HG02852 (cell line): ENCODE measurements around the gene GRIP2.

Experiments used
- ATAC-seq: cut with Tn5 transposase; IDR thresholded peaks from one replicate; pipeline ENCODE4 v1.9.1; 2021; ENCODE audit warnings: mild to moderate bottlenecking, moderate library complexity; ENCODE audit not compliant: unreplicated experiment

GRIP2 gene

DNA sequence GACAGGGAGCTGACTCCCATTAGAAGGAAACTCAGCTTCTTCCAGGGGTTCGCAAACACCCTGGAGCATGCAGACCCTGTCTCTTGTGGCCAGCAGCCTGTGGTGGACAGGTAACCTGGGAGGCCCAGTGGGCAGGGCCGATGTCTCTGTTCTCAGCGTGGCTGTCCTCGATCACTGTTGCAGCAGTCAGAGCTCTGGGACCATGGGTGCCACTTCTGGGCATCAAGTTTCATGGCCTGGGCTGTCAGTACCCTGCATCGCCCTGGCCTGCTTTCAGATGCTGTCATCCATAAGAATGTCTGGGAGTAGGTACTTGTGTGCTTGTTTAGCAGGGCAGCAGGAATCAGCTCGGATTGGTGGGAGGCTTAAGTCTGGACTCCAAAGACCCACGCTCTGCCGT, 83.3 kb downstream of the GRIP2 start:
- ATAC-seq = no peak

DNA sequence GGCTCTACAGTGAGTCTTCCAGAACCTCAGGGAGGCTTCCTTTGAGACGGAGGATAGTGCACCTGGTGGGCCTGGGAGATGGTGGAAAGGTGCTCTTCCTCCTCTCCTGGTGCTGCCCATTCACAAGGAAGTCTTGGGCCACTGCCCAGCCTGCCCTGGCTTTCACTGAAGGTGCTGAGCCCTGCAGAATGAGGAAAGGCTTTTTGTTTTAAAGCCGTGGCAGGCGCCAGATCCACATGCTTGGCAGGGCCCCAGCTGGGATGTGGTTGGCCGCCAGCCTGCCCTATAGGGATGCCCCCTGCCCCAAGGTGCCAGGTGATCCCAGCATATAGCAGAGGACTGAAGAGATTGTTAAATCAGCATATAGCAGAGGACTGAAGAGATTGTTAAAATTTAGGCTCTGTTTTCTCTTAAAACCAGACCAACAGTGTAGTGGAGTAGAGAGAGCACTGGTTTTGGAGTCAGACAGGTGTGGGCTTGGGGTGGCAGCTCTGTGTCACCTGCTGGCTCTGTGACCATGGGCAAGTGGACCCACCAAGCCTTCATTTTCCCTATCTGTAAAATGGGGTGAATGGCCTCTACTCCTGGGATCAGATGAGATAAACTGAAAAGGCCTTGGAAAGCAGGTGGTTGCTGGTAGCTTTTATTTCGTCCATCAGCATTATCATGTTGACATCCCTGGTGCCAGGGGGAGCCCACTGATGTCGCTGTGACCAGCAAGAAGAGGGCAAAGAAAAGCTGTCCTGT, 84.4 kb downstream of the GRIP2 start:
- ATAC-seq = no peak

DNA sequence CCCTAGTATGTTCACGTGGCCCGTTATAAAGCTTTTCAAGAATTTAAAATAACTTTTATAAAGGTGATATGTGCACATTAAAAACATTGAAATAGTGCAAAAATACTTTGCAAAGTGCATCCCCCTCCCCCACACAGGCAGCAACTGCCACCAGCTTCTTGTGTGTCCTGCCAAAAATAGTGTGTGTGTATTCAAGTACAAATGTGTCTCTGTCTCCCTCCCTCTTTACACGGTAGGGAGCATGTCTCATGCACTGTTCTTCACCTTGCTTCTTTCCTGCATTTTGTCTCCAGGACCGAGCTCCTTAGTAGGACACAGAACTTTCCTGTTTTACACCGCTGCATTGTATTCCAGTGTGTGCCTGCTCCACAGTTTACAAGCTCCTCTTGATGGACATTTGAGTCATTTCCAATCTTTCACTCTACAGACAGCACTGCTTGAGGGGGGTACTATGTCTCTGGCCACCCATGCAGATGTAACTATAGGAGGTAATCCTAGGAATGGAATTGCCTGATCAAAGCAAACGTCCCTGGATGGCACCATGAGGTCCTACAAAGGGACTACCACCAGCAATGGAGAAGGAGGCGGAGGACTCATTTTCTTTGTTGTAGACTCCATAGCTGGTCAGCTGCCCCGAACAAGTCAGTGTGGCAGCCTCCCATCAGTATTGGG, 85.4 kb downstream of the GRIP2 start:
- ATAC-seq = no peak

DNA sequence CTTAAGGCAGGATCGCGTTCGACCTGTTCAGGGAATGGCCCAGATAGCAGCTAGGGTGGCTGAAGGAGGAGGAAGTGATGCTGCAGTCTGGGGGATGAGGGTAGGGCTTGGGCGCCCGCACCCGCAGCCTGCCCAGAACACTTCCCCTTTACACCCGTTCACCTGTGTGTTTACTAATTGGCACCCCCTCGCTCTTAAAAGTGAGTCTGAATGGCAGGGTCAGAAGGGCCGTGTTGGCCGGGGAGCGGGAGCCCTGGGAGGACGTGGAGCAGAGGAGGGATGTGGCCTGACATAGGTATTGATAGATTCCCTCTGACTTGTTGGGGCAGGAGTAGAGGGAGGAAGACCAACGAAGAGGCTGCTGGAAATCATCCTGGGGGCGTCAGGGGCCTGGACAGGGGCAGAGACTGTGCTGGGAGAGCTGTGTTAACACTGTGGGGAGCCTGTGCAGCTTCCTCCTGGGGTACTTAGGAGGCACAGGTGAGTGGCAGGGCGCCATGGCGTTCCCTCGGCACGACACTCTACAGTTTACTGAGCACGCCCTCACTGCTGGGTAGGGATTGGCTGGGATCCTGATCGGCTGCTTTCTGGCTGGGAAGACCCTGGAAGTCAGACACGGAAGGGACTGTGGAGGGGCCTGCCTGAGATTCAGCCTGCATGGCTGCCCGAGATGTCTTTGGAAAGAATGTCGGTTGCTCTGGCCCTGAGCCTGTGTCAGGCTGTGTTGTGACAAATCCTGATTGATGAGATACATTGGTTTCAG, 86.1 kb downstream of the GRIP2 start:
- no peak for ATAC-seq

DNA sequence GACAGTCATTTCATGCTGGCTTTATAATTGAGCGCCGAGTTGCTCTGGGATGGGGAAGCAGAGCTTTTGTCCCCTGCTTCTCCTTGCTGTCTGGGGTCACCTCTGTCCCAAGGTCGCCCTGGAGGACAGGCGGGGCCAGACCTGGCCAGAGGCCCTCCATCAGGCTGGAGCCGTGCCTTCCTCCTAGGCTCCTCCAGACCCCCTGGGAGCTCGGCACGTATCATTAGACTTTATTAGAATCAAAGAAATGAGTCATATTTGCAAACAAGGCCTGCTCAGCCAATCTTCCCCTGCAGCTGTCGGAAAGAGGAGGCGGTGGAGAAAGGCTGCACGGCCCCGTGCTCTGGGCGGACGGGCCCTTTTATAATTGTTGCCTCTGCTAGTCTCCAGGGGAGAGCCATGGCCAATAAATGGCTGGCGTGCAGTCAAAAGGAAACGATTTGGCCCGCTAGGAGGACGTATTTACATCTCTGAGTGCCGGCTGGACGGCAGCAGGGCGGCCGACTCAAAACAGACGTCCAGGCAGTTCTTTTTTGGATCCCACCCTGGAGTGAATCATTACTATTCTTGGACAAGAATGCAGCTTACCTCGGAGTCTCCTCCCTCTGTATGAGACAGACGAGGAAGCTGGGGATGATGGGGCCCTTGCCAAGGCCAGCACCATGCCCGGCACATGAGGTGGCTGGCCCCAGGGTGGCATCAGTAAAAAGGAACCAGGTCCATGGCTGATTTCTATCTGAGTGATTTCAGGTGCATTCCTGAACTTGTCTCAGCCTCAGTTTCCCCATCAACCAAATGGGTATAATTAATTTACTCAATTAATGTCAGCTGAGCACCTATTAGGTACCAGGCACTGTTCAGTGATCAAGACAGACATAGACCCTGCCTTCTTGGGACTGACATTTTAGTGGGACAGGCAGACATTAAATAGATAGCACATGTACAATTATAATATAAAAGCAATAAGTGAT, 87.1 kb downstream of the GRIP2 start:
- ATAC-seq = no peak

DNA sequence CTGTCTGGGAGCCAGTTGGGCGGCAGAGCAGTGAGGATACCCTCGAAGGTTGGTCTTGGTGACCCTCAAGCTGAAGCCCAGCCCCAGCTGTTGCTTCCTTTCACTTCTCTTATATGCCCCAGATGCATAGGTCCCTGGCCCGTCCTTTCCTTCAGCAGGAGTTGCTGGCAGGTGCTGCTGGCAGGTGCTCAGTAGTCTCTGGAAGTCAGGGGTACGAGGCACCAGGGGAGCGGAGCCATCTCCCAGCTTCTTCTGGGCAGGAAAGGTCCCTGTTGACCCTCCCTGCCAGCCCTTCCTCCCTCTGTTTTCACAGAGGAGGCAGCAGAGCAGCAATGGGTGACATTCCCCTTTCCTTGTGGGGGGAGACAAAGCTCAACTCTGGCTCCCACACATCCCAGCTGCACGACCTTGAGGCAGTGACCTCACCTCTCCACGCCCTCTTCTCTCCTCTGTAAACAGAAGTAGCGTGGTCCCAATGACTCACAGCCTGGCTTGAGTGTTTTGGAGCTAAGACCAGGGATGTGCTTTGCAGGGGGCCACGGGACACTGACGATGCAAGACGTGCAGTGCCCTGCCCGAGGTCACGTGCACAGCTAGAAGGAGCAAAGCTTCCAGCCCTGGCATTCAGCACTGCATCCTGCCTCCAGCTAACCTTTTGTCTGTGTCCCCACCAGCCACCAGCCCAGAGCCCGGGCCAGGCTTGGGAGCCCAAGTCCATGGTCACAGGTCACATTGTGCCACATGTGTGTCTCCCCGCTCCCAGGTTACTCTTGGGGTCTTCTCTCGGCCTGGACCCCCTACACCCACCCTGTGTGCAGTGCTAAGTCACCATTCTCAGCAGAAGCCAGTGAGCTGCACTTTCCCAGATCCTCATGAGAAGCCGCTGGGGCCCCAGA, 88.0 kb downstream of the GRIP2 start:
- no peak for ATAC-seq

DNA sequence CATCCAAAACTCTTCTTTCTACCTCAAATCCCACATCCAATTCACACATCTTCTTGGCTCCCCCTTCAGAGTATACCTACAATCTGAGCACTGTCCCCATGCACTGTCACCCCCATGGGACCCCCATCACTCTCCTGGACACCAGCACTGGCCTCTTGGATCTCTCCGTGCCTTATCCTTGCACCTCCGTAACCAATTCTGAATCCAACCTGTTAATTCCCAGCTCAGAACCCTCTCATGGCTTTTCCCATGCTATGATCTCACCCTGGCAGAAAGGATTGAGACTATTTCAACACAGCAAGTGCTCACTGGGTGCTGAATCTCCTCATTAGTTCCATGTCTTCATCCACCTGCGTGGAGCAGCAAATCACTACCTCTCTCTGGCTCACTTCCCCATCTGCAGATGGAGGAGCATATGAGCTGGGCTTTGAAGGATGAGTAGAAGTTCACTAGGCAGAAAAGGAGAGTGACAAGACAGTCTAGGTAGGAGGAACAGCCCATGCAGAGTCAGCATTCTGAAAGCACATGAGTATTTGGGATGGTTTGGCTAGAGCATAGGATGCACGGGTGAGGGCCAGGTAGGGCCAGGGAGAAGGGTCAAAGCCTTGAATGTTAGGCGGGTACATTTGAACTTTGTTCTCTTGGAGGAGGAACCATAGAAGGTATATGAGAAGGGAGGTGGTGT, 89.1 kb downstream of the GRIP2 start:
- ATAC-seq = no peak

DNA sequence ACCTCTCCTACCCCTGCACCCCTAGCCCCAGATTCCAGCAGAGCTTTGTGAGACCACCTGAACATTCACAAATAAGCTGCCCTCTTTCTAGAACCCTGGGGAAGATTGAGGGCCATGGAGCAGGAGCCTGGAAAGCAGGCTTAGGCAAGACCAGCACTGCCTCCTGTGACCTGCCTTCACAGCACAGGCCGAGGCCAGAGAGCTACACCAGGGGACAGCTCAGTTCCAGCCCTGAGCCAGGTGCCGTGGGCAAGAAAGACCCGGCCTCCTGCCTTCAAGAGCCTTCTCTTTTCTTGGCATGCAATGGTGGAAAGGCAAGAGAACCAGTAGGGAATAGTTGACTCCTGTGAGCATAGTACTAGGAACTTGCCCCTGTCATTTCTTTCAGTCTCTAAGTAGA, 89.6 kb downstream of the GRIP2 start:
- ATAC-seq = no peak

DNA sequence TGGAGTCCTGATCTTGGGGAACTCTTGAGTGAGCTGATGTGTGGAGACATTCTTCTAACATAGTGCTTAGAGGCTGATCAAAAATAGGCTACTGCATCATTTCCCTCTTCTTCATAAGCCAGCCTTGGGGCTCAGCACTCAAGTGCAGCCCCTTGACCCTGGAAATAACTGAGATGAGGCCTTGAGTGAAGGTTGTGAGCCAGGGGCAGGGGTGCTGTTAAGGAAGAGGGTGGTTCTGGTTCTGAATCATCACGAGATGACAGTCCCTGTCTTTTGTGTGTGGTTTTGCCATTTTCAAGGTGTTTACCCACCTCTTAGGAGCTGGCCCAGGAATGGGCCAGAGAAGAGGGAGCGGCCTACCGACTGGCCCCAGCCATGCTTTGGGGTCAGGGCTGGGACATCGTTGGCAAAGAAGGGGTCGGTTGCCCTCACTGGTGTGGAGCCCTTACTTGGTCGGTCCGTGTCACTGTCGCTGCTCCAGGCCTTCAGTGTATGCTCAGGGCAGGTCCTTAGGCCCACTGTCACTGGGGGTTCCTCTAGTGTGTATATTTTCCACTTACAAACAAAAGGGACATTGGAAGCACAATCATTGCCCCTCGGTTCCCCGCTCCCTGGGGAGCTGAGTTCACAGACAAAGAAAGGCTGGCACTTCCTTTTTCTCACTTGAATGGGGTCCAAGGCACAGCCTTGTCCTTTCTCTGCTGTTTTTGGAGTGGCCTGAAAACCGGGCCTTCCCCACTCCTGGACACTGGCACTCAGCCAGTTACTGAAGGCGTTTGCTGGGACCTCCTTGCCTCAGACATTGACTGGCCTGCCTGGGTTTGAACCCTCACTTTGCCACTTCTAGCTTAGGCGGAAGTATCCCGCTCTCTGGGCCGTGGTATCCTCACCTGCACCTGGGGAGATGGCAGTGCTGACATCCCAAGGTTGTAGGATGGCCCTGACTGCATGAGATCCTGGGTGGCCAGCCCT, 91.1 kb downstream of the GRIP2 start:
- ATAC-seq = no peak

DNA sequence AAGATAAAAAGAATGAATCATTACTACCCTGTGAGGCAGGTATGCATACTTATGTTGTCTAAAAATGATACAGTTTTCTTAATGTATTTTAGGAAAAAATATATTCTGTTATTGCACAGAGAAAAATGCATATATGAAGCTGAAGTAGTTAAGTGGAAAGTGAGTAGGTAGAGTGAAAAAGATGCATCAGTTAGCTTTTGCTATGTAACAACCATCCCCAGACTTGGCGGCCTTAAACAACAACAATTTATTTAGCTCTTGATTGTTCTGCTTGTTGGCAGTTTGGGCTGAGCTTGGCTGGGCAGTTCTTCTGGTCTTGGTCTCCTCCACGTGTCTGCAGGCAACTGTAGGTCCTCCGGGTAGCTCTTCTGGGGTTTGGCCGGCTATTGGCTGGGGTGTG, 92.1 kb downstream of the GRIP2 start:
- no peak for ATAC-seq

DNA sequence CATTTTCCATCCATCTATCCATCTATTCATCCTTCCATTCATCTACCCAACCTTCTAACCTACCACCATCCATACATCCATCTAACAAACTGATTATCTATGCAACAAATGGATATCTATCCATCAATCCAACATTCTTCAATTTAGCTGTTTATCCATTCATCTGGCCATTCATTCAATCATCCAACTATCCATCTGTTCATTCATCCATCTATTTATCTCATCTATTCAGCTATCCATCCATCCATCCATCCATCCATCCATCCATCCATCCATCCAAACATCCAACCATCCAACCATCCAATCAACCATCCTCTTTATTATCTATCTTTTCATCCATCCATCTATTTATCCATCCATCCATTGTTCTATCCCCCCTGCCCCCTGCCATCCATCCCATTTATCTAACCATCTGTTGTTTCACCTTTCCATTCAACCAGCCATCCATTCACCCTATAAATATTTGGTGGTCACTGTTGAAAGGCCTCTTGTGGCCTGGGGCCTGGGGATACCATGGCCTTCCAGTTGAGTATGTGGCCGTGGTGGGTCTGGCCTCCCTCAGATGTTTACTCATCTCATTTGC, 93.1 kb downstream of the GRIP2 start:
- ATAC-seq = no peak

DNA sequence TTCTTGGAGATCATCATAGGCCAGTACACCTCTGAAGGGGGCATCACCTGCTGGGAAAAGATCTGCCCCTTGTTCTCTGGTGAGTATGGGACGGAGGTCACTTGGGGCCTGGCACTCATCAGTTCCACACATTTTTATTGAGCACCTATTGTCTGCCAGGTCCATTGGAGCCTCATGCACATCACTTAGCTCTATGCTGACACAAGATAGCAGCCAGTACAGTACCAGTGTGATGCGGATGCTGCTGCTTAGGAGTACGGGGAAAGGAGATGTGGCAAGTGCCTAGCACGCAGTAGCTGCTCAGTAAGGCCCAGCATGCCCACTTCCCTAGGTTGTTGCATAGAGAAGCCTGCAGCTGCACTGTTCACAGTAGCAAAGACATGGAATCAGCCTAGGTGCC, 94.4 kb downstream of the GRIP2 start:
- ATAC-seq = no peak

DNA sequence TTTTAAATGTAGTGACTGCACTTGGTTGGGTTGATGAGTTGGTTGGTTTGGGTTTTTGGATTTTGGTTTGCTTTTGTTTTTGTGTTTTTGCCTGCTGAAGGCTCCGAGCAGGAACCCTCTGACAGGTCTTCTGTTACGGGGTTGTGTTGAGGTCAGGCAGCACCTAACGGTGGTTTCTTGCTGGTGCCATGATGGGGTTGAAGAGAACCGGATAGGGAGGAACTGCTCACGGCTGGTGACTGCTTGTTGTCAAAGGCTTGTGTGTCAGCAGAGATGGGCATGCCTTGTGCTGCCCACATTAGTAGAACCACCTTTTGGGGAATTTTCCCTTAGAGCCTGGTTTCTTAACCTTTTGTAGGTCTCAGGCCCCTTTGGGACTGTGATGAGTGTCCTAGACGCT, 95.8 kb downstream of the GRIP2 start:
- no peak for ATAC-seq

DNA sequence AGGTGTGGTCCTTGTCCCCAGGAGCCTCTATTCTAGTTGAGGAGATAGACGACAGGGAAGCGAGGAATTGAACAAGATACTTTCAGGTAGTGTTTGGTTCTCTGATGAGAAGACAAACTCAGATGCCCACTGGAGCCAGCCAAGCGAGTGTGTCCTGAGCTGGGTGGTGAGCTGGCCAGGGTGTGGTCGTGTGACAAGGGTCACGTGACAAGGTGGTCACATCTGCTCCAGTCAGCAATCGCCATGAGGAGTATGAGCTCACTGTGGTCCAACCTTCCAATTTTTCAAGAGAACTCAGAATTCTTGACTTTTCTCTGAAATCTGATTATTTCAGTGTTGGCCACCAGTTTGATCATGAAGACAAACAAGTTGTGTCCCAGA, 98.2 kb downstream of the GRIP2 start:
- no peak for ATAC-seq

DNA sequence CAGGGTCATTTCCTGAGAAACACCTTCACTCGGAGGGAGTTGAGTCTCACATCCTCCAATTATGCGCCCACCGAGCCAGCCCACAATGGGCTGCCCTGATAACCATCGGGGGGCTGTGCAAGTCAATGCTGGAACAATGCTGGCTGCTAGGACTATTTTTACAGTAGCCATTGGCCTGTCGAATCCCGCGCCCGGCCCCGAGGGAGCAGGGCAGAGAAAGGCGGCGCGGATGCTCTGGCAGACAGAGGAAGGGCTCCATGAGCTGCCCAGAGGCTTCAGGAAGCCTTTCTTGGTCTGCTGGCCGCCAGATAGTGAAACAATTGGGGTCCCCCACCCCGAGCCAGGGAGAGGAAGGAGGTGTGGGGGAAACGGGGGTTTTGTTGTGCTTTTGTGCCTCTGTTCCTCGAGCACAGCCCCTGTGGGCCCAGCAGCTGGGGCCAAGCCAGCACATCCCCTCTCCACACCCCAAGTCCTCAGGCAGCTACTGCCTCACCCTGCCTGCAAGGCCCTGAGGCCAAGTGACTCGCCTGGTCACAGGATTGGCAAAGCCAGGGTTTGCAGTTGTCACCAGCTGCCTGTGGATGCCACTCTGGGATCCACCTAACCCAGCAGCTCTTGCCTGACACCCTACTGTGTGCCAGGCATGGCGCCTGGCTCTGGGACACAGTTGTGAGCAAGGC, 98.8 kb downstream of the GRIP2 start:
- no peak for ATAC-seq

DNA sequence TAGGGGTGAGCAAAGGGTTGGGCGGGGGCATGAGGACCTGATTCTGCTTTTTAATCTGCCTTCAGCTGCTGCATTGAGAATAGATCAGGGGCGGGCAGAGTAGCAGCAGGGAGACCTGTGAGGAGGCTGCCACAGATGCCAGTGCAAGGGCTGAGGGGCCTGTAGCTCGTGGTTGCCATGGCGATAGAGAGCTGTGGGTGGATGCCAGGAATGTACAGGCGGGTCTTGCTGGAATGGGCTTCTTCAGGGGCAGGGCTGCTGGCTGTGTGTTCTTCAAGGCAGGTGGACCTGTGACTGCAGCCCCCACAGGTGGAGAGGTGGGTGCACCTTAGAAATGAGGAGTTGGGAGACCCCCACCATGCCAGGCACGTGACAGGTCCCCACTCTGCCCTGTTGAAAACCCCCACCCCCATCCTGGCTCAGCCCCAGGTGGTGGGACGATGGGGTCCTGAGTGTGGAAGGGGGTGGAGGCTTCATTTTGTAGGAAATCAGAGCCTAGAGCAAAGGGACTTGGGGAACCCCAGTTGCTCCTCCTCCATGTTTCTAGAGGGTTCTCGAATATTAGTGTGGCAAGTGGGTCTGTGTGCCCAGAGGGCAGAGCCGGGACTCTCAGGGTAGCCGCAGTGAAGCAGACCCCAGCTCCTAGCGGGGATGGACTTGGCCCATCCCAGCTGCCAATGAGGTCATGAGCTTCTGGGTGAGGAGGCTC, 99.5 kb downstream of the GRIP2 start:
- ATAC-seq = no peak

DNA sequence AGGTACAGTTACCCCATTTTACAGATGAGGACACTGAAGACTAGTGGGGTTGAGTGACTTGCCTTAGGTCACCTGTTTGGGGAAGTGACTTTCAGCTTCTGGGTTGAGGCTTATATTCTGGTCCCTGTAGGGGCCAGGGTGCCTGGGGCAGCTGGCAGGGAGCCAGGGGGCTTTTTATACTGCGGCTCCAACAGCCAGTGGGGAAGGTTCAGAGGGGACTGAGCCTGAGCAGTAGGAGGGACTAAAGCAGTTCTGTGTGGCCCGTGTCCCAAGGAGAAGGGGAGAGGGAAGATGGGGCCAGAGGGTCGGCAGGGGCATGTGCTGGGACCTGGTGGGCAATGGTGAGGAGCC, 100.0 kb downstream of the GRIP2 start:
- no peak for ATAC-seq
